Kasumi-1 (cell line): ENCODE measurements around the gene MYO18A.
"Not testable (repeated sequence)": the region's sequence is repeated elsewhere in the genome, so short reads cannot be mapped to it uniquely, and the experiment has no call there.

Experiments
- DNase-seq, 2 experiments: peaks; one replicate each; lab custom pipeline; 2025; lab: John Stamatoyannopoulos, UW

The MYO18A gene

GRCh38 chr17:29196769-29197515 lies 16.7 kb upstream of the MYO18A start:
- DNase-seq = no peak

DNA sequence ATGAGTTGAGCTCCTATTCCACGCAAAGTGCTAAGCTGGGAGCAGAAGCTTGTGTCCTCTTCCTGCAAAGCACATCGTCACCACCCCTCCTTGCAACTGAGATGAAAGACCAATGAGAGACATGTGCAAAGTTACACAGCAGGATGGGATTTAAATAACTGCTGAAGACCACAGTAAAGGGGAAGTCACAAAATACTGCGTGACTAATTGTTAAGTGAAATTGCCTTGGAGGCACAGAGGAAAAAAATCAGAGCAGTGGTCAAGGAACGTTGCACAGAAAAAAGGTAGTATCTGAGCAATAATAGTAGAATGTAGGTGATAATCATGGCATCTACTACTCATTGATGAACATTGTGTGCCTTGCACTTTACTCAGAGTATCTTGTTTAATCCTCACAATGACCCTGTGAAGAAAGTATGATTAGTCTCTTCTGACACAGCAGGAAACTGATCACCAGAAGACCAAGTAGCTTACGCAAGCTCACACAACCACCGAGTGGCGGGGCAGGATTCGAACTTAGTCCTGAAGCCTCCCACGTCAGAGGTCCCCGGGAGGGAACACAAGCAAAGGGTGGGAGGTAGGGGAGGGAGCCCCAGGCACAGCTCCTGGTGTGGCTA lies 15.4 kb upstream of the MYO18A start:
- peak; percentile 96 for DNase-seq

DNA sequence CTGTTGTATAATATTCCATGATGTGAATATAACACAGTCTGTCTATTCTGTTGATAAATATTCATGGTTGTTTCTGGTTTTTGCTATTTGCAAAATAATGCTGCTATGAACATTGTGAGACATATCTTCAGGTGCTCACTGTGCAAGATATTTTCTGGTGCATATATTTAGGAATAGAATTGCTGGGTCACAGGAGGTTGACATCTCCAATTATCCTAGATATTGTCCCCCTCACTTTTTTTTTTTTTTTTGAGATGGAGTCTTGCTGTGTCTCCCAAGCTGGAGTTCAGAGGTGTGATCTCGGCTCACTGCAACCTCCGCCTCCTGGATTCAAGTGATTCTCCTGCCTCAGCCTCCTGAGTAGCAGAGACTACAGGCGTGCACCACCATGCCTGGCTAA lies 14.5 kb upstream of the MYO18A start:
- DNase-seq = no peak

DNA sequence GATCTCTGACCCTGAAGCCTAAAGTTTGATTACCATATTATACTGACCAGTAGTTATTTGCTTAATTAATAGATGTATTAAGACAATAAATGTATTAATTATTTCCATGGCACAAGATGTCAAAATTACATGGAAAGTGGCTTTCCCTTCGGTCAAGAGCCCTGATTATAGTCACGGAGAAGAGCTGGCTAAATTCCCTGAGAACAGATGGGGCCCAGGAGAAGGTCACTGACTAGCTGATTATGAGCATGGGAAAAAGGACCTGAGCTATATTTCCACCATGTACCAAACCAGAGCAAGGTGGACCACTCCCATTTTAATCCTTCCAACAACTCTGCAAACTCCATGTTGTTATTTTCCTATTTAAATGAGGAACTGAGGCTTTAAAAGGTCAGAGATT lies 12.9 kb upstream of the MYO18A start:
- no peak for DNase-seq

DNA sequence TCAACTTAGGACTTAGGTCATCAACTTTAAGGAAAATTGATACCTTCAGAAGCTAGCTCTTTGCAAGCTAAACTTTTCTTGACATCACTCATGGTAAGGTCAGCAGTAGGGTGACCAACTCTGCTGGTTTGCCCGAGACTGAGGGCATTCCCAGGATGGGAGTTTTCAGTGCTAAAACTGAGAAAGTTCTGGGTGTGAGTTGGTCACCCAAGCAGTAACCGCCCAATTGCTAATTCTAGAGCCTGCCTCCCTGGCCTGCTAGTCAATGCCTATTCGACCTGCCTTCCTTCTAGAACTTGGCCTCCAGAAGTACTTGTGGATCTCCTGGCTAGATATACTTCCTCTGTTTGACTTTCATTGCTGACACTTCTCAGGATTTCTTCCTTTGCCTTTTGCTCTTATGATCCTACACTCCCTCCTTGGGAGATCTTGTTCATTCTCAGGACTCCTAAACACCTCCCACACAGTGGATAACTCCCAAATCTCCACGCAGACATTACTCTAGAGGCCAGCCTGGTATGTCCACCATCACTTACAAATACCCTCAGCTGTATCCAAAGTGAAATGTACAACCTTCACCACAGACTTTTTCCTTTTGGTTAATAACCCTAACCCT lies 10.5 kb upstream of the MYO18A start:
- no peak for DNase-seq

DNA sequence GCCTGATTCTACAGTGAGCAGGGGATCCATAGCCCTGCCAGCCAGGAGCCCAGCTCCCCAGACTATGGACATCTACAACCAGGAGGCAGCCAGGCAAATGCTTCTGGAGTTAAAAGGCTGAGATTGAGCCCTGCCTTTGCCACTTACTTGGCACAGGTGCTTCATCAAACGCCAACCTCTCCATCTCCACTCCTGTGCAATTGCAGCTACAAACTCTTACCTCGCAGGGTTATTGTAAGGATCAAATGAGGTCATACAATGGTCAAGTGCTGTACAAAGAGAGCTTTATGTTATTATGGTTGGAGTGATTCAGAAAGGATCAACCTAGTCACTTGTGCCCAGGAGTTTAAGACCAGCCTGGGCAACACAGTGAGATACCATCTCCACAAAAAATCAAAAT lies 9.8 kb upstream of the MYO18A start:
- no peak for DNase-seq

DNA sequence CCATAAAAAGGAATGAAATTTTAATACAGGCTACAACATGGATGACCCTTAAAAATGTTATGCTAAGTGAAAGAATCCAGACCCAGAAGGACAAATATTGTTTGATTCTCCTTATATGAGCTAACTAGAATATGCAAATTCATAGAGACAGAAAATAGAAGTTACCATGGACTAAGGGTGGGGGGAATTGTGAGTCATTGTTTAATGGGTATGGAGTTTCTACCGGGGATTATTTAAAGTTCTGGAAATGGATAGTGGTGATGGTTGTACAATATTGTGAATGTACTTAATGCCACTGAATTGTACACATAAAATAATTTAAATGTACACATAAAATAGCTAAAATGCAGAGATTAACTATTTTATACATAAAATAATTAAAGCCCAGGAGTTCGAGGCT lies 9.2 kb upstream of the MYO18A start:
- no peak for DNase-seq

GRCh38 chr17:29181226-29181625 lies 1.0 kb upstream of the MYO18A start:
- DNase-seq = no peak

DNA sequence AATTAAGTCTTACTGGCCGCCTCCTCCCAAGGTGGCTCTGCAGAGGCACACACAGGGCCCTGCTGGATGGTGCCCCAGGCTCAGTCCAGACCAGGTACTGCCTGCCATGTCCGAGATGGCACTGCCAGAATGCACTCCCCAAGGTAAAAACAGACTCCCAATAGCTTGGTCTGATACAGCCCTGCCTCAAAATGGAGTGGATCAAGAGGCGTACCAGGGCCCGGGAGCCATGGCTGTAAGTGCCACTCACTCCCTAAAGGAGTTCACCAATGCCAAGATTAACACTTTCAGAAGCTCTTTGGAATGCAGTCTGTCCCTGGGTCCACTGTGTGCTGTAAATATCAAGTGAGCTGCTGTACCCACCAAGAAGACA lies 576 bp upstream of the MYO18A start:
- no peak for DNase-seq

GRCh38 chr17:29179232-29180033 lies 765 bp downstream of the MYO18A start:
- peak; percentile 4 to 47 for DNase-seq

DNA sequence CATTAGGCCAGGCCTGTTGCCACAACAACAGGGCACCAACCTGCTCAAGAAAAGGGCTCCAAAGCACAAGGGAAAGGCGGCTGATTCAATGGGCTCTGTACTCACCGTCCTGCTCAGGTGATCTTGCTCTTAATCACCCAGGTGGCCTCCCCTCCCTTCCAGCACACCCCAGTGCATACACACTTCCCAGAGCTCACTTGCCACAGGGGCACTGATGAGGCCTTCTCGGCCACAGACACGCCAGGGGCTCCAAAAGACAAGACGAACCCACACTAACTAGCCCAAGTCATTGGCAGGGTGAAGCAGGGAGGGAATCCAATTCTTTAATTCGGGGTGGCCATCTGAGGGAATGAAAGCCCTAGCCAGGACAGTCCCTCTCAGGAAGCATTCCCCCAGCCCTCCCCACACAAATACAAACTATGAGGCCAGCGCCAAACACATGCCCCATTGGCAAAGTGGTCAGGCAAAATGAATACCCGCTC lies 1.4 kb downstream of the MYO18A start:
- DNase-seq = no peak

GRCh38 chr17:29177871-29178749 lies 2.1 kb downstream of the MYO18A start:
- DNase-seq = no peak

DNA sequence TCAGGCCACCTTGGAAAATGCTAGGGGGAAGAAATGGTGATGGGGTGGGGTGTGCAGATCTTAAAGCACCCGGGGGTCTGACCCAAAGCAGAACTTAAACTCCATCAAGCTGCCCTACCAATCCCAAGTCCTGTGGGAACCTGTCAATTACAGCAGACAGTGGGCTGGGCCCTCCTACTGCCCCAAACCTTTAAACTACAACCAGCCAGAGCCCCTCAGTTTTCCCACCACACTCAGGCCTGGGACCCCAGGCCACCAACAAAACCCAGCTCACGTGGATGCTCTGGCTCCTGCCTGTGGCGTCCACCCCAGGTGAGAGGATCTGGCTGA lies 2.7 kb downstream of the MYO18A start:
- DNase-seq = no peak

- DNase-seq = peak; percentile 27 to 31
Observed at GRCh38 chr17:29176558-29177351, 3.4 kb downstream of the MYO18A start.

GRCh38 chr17:29175349-29175748 lies 4.8 kb downstream of the MYO18A start:
- DNase-seq = no peak

DNA sequence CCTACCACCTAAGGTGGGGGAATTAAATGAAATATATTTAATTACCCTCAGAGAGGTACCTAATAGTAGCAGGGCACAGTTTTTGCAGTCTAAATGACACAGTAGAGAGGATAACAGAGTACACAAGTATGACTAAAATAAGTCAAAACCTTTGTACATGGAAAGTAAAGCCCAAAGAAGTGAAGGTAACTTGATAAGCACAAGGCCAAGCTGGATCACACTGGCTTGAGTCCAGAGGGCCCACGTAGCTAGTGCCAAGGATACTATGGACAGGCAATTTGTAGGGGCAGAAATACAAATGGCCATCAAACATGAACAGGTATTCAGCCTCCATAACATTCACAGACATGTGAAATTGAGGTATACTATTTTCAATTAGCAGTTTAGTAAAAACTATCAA lies 7.6 kb downstream of the MYO18A start:
- DNase-seq = no peak

- no peak for DNase-seq
Observed at GRCh38 chr17:29170682-29171081, 9.5 kb downstream of the MYO18A start.

DNA sequence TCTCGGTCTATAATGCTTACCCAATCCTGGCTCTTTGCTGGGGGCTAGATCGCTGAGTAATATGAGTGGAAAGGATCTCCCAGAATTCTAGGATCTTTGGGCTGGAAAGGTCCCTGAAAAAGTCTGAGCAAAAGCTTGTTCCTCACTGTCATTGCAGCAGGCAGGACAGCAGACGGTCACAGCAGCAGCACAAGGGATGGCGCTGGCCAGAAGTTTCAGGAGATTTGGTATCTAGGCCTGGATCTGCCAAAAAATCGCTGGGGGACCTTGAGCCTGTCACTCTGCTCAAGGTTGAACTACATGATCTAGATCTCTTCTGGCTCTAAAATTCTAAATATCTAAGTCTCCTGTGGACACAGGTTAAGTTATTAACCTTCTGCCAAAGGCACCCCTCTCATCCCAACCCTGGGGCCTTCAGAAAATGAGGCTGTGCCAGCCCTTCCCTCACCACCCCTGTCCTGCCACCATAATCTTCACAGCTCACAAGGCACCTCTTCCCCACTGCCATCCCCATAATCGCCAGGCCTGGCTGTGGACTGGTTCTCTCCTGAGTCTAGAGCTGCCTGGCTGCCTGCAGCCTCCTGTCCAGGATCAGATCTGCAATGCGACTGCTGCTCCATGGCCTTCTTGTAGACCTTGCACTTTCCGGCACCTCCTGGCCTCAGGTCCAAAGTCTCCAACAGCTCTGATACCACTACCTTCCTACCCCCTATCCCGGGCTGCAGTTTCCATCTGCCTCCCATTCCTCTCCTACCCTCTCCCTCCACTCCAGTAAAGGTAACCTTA lies 10.2 kb downstream of the MYO18A start:
- no peak for DNase-seq

DNA sequence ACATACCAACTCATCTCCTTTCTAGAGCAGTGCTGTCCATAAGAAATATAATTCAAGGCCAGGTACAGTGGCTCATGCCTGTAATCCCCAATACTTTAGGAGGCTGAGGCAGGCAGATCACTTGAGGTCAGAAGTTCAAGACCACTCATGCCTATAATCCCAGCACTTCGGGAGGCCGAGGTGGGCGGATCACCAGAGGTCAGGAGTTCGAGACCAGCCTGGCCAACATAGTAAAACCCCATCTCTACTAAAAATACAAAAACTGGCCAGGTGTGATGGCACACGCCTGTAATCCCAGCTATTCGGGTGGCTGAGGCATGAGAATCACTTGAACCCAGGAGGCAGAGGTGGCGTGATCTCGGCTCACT lies 11.5 kb downstream of the MYO18A start:
- DNase-seq = not testable (repeated sequence)
